H1 (cell line): ENCODE results near the gene AKAP12.

ENCODE experiments used
- CTCF ChIP-seq, 3 experiments: IDR thresholded peaks; 1 replicate in 2 of 3; 2 replicates in 1 of 3; pipeline versions ENCODE4 v1.5.1 to v1.6.1; 2011; ENCODE audit warnings: low read length in 3 of 3, mild to moderate bottlenecking in 3 of 3, inconsistent platforms in 2 of 3, low read depth in 1 of 3, moderate library complexity in 1 of 3; ENCODE audit not compliant: insufficient read depth in 1 of 3; ENCODE audit errors: control extremely low read depth in 1 of 3
- EP300 ChIP-seq, 2 experiments: IDR thresholded peaks; 1 replicate in 1 of 2; 2 replicates in 1 of 2; pipeline ENCODE4 v1.6.1; 2011 to 2012; ENCODE audit warnings: low read depth in 2 of 2, low read length in 2 of 2, mild to moderate bottlenecking in 2 of 2, borderline replicate concordance in 1 of 2, inconsistent platforms in 1 of 2, moderate library complexity in 1 of 2

GRCh38 chr6:151205721-151206600 is 33.8 kb upstream of the AKAP12 start:
- TF ChIP-seq EP300 (IDR thresholded peaks at IDR 0.05; ENCODE audit: borderline replicate concordance in 1 of 2, low read depth in 2 of 2, low read length in 2 of 2) (no peak), CTCF (IDR thresholded peaks at IDR 0.05; ENCODE audit: control extremely low read depth in 1 of 3, insufficient read depth in 1 of 3, low read depth in 1 of 3, low read length in 3 of 3) (no peak)
